GM18498 (cell line): ENCODE data around the gene OR10K2.
A peak's percentile ranks its signal among the peaks of the same experiment; 100 is the strongest.

Experiments
- ATAC-seq: cut with Tn5 transposase; IDR thresholded peaks from one replicate; pipeline ENCODE4 v1.9.1; 2021; ENCODE audit warnings: mild to moderate bottlenecking, moderate library complexity; ENCODE audit not compliant: unreplicated experiment

OR10K2 gene

GRCh38 chr1:158371188-158371953 lies 54.7 kb downstream of the OR10K2 start:
- ATAC-seq, result peak; percentile 90
